Measurements from ENCODE around the gene HSBP1L1.

Gene HSBP1L1

DNA sequence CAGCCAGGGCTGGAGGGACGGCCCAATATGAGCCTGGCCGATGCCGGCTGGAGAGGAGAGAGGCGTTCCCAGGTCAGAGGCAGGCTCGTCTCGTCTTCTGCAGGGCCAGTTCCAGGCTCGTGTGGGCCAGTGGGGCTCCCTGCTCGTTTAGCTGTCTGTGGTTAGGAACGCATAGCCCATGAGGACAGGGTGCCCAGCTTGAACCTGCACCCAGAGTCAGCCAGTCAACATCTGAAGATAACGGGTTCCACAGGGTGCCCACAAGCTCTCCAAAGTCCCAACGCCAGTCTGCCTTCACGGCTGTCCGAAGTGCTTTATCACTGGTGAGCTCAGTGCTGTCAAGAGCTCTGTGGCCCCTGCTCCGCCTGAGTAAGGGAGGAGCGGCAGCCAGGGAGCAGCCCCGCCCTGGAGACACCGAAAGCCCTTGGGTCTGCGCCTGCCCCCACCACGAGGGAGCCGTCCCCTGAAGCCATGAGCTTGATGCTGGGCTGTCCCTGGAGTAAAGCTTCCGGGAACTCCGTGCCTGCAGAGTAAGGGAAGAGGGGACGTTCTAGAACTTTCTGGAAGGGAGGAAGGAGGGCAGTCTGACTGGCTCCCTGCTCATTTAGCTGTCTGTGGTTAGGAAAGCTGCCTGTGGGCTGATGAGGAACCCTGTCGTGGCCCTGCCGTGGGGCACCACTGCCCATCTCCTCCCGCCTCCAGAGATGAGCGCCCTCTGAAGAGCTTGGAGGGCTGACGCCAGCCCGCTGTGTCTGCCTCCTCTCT lies 2.7 kb upstream of the HSBP1L1 start:
- DNase-seq (ENCODE audit: low read depth, low spot score) = peak; percentile 81

DNA sequence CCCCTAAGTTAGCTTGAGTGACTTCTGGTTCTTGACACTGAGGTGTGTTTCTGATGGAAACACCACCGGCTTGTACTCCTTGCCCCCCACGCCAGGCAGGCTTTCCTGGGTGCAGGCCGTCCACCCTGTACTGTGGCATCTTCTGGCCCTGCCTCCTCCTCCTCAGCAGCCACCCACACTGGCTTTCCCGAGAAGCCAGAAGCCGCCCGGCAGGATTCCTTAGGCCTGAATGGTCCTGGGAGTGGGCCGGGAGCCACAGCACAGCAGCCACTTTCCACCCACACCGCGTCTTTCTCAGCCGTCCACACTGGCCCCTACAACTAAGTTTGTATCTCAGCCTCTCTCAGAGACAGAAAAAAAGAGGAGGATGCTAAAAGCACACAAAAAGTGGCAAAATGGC lies 2.1 kb upstream of the HSBP1L1 start:
- DNase-seq (ENCODE audit: low read depth, low spot score) = peak; percentile 47

DNA sequence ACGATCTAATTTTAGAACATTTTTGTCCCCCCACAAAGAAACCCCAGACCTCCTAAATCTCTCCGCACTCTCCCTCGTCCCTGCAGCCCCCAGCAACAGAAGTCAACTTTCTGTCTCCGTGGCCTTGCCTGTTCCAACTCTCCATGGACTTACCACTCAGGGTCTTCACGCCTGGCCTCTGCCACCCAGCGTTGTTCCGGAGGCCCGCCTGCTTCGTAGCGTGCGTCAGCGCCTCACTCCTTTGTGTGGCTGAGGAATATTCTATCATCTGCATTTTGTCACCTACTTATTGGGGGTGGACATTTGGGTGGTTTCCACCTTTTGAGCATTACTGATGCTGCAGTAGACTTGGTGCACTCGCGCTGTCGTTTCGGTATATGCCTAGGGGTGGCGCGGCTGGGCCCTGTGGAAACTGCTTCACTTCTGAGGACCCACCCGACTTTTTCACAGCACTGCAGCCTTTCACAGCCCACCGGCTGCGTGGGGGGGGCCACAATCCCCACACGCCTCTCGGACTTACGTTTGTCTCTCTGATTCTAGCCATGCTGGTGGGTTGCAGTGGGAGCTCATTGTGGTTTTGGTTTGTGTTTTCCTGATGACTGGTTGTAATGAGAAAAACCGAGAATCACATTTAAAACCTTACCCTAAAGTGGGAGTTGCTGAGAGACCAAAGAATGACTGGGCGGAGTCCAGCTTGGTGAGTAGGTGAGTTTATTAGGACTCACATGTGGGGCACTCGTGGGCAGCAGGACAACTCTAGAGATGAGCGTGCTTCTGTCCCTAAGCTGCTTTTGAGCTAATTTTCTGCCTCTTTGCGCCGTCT lies 1.4 kb upstream of the HSBP1L1 start:
- no peak for DNase-seq (ENCODE audit: low read depth, low spot score)

DNA sequence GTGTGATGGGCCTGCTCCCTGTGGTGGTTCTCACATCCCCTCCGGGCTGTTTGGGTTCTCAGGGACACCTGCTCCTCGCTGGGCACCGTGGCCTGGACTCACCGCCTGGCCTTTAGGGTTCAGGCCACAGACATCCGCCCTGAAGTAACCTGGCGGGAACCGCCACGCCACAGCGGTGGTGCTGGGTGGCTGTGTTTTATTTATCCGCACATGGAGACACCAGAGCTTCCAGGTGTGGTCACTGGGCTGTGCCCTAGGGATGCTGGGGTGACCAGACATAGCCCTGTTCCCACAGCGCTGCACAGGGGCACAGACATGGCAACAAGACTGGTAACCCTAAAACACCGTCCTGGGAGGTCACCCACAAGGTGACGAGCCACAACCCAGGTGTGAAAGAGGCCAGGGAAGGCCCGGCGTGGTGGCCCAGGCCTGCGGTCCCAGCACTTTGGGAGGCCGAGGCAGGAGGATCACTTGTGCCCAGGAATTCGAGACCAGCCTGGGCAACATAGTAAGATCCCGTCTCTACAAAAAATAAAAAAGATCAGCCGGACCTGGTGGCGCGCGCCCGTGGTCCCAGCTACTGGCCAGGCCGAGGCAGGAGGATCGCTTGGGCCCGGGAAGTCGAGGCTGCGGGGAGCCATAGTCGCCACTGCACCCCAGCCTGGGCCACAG lies 649 bp upstream of the HSBP1L1 start:
- no peak for DNase-seq (ENCODE audit: low read depth, low spot score)

DNA sequence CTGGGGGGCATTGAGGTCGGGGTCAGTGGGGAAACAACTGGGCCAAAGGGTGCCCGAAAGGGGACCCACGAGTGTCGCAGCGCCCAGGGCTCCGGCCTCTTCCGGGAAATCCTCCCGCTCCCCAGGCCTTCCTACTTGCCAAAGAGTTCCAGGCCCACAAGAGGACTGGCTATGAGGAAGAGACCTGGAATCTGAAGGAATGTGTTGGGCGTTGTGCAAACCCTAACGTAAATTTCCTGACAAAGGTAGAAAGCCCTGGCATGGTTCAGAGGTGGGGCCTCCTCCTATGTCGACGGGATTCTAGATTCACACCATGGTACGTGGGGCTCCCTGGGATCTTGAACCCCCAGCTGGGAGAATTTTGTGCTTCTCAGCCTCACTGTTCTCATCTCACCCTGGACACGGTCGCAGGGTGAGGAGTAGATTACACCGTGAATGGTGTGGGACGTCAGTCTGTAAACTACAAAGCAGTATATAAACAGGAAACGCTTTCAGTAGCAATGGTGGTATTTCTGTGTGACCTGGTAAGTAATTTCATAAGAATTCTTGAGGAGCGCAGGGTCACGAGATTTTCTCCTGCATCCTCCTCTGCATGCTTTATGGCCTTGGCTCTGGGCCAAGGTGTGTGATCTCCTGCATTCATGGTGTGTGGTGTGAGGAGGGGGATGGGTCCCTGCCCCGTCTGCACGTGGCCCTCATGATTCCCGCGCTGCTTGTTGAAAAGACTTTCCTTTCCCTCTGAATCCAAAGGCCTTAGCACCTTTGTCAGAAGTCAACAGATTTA lies 868 bp downstream of the HSBP1L1 start:
- DNase-seq (ENCODE audit: low read depth, low spot score) = peak; percentile 73

DNA sequence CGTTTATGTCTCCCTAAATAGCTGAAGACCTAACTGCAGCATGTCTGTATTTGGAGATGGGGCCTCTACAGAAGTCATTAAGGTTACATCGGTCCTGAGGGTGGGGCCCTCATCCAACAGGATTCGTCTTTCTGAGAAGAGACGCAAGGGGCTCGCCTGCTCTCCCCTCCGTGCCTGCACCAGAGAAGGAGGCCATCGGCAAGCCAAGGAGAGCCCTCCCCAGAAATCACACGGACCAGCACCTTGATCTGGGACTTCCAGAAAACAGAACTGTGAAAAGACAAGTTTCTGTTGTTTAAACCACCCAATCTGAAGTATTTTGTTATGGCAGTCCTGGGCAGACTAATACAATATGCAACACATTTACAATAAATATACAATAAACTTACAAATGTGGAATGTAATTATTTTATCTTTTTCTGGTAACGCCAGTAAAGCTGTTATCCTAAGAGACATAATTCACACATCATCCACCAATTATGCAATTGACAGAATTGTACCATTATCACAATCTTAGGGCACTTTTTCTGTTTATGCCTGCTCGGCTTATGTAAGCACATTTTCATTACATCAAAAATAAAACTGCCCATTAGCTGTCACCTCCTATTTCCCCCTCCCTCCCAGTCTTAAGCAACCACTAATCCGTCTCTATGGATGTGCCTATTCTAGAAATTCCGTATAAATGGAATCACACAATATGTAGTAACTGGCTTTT lies 6.1 kb downstream of the HSBP1L1 start:
- DNase-seq (ENCODE audit: low read depth, low spot score) = no peak

DNA sequence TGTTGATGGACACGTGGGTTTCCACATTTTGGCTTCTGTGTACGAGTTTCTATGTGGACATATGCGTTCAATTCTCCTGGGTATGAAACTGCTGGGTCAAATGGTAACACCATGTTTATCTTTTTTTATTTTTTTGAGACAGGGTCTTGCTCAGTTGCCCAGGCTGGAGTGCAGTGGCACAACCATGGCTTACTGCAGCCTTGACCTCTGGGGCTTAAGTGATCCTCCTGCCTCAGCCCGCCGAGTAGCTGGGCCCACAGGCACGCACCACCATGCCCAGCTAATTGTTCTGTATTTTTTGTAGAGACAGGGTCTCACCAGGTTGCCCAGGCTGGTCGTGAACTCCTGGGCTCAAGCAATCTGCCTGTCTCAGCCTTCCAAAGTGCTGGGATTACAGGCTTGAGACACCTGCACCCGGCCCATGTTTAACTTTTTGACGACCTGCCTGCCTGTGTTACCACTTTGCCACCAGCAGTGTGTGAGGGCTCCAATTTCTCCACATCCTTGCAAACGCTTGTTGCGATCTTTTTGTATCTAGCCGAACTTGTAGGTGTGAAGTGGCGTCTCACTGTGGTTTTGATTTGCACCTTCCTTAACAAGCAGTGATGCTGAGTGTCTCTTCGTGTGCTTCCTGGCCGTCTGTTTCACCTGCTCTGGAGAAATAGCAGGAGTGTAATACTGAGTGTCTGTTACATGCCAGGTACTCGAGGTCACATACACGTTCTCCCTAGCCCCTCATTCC lies 6.9 kb downstream of the HSBP1L1 start:
- DNase-seq (ENCODE audit: low read depth, low spot score) = no peak

DNA sequence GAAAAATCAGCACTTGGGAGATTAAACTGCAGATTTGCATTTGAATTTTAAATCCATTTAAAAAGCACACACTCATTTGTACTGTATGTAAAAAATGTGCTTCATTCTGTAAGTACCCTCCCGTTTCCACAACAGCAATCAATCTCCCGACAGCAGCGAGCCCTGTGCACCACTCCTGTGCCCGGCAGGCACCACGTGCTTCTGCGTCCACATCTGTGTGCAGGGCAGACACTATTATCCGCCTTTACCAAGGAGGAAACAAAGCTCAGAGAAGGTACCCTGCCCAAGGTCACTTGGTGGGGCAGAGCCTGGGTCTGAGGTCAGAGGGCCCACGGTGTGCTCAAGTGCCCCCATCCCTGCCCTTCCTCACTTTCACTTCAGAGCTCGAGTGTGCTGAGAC lies 7.5 kb downstream of the HSBP1L1 start:
- DNase-seq (ENCODE audit: low read depth, low spot score) = no peak

DNA sequence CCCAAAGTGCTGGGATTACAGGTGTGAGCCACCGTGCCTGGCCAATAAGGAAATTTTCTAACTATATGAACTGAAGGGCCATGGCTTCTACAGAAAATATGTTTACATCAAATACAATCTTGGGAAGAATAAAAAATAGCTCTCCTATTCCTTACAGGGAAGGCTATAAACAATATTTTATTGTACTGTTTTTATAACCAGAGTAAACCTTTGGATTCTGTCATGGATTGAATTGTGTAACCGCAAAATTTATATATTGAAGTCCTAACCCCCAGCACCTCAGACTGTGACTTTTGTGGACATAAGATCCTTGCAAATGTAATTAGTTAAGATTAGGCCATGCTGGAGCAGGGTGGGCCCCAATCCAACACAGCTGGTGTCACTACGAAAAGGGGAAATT lies 8.3 kb downstream of the HSBP1L1 start:
- DNase-seq (ENCODE audit: low read depth, low spot score) = no peak

DNA sequence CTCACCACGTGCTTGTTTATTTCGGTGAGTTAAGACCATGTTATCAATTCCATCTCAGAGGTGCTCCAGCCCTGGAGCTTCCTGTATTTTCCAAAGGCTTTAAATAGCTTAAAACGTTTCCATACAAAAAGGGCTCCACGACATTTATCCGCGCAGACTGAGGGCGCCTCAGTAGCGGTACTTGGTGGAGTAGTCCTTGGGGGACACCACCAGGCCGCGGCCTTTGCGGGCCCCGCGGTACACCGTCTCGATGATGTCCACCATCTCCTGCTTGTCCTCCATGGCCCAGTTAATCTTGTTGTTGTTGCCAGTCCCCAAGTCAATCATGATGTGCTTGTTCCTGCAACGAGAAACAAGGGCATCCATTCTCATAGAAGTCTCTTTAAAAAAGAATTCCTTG lies 9.1 kb downstream of the HSBP1L1 start:
- DNase-seq (ENCODE audit: low read depth, low spot score) = no peak

DNA sequence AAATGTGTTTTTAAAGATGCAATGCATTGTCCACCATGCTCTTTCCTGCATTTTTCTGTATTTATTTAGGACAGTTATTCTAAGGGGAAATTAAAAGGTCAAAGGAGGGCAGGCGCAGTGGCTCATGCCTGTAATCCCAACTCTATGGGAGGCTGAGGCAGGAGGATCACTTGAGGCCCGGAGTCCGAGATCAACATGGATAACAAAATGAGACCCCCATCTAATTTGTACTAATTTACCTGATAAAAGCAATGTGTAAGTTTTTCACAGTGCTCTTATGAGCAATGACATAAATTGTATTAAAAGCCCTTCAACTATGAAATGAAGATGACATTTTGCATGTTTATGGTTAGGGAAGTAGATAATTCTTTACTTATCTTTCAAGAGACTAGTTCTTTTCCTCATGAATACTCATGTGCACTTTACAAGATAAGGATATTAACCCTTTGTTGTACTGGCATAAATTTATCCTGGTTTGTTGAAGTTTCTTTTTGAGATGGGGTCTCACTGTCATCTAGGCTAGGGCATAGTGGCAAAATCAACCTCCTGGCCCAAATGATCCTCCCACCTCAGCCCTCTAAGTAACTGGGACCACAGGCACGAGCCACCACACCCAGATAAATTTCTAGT lies 9.7 kb downstream of the HSBP1L1 start:
- DNase-seq (ENCODE audit: low read depth, low spot score) = no peak

DNA sequence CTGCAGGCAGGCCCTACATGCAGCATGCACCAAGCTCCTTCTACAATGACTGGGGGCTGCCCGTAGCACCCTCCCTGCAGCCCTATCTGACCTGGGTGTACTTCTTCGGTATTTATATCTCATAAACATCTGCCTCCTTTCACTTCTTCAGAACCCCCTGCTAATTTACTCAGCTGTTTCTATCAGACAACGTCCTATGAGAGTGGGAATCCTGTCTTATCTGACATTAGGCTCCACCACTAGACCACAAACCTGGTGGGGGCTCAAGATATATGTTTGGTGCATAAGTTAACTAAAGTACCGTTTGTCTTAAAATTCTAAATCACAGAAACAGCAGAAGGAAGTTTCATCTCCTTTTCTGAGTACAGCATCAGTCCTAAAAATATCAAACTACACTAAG lies 10.6 kb downstream of the HSBP1L1 start:
- DNase-seq (ENCODE audit: low read depth, low spot score) = no peak

DNA sequence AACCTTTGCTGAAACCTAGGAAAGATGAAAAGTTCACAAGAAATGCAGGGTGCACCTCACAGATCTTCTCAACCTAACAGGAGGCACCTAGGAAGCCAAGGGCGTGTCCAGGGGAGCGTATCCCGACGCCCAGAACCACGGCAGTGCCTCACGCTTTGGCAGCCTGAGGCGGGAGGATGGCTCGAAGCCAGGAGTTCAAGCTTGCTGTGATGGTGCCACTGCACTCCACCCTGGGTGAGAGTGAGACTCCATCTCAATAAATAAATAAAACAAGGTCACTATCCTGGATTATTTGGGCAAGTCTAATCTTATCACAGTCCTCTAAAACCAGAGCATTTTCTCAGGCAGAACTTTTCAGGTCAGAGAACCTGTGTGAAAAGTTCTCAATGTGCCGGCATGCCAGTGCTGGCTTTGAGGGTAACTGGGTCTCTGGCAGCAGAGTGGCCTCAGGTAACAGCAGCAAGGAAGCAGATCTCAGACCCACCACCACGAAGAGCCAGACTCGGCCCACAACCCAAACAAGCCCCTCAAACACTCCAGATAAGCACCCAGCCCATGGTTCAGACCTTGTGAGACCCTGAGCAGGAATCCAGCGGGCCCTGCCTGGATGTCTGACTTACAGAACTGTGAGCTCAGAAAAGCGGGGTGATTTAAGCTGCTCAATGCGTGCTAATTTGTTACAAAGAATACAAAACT lies 11.7 kb downstream of the HSBP1L1 start:
- DNase-seq (ENCODE audit: low read depth, low spot score) = no peak

DNA sequence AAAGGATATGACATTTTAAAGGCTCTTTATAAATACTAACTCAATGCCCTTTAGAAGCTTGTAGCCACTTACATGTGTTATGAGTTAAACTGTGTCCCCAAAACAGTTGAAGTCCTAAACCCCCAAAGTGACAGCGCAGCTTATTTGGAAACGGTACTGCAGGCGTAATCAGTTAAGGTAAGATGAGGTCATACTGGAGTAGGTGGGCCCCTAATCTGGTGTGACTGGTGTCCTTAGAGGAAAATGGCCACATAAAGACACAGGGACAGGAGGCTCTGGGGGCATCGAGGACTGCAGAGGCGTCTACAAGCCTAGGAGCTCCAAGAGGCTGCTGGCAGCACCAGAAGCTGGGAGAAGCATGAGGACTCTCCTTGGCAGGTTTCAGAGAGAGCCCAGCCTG lies 15.4 kb downstream of the HSBP1L1 start:
- DNase-seq (ENCODE audit: low read depth, low spot score) = no peak

DNA sequence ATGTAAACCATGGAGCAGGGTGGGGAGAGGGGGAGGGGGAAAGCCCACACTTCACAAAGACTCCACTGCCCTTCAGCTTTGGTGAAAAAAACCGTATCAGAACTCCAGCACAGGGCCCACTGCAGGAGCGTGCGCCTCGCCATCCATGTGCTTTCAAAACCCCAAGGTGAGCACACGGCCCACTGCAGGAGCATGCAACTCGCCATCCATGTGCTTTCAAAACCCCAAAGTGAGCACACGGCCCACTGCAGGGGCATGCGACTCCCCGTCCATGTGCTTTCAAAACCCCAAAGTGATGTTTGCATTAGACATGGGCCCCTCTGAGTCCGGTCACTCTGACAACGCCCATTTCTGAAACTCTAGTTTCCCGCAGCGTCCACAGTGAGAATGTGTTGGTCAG lies 16.1 kb downstream of the HSBP1L1 start:
- DNase-seq (ENCODE audit: low read depth, low spot score) = no peak

DNA sequence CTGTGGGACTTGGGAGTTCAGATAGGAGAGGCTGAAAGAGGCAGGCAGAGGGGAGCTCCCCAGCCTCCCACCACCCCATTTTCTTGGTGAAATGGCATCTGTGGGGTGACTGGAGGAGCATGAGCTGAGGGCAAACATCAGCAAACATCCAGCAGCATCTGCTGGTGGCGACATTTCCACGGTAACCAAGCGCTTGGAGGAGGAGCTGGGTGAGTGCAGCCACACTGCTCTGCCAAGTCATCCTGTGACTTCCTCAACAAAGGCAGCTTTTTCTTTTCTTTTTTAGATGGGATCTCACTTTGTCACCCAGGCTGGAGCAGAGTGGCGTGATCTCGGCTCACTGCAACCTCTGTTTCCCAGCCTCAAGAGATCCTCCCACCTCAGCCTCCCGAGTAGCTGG lies 18.3 kb downstream of the HSBP1L1 start:
- no peak for DNase-seq (ENCODE audit: low read depth, low spot score)

DNA sequence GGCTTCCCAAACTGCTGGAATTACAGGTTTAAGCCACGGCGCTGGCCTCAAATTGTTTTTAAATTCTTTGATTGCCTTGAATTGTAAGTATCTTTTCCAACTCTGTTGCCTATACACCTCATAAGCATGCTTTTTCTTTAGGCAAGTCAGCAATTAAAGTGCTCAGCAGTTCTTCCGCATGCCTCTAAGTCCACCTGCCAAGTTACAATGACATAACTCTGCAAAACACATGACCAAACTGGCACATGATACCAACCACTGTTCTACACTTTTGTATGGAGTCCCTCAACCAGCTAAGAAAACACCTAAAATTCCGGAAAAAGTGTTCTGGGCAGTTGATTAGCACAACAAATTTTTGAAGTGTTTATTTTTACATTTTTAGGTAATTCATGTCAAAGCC lies 18.8 kb downstream of the HSBP1L1 start:
- no peak for DNase-seq (ENCODE audit: low read depth, low spot score)

DNA sequence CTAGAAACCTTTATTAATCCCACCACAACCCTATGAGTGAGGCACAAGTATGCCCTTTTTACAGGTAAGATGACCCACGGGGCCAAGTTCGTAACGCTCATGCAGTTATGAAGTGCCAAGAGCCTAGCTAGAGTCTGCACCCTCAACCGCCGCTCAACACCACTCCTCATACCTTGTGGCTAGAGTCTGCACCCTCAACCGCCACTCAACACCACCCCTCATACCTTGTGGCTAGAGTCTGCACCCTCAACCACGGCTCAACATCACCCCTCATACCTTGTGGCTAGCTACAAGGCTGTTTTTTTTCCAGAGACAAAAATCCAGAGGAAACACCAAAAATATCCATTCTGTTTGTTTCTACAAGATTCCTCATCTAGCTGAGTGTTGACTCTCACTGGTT lies 19.4 kb downstream of the HSBP1L1 start:
- no peak for DNase-seq (ENCODE audit: low read depth, low spot score)

DNA sequence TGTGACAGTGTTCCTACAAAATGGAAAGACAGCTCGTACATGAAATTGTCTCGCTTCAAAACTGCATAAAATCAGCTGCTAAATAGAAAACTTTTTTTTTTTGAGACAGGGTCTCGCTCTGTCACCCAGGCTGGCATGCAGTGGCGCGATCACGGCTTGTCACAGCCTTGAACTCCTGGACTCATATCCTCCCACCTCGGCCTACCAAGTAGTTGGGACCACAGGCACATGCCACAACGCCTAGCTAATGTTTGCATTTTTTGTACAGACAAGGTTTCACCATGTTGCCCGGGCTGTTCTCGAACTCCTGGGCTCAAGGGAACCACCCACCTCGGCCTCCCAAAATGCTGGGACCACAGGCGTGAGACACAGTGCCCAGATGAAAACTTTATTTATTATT lies 20.7 kb downstream of the HSBP1L1 start:
- no peak for DNase-seq (ENCODE audit: low read depth, low spot score)

Measured in ELF-1 (cell line).